ENCODE measurements around the gene PRKCQ. TPM values are rescaled to one million over a fixed set of nuclear protein-coding genes. Genes with fewer than 3 reads are reported as not detected.
"Not testable (repeated sequence)": the region's sequence is repeated elsewhere in the genome, so short reads cannot be mapped to it uniquely, and the experiment has no call there.

The PRKCQ gene
- polyA plus RNA-seq, 1 donor = 16.3 TPM

DNA sequence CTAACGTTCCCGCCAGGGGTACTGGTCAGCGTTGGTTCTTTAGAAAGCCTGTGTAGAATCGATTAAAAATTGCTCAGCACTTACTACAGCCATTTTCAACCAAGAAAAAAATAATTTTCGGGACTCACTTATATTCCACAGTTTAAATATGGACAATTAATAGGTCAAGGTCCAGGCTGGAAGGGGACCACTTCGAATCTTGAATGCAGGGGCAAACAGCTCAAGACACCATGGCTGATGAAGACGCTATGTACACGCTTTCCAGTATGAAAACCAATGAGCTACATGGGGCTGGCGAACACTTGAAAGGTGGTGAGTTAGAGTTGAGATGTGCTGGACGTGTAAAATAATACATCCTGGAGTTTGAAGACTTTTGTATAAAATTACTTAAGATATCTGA, 87.2 kb downstream of the PRKCQ start:
- DNase-seq (ENCODE audit: low read depth) = no peak

DNA sequence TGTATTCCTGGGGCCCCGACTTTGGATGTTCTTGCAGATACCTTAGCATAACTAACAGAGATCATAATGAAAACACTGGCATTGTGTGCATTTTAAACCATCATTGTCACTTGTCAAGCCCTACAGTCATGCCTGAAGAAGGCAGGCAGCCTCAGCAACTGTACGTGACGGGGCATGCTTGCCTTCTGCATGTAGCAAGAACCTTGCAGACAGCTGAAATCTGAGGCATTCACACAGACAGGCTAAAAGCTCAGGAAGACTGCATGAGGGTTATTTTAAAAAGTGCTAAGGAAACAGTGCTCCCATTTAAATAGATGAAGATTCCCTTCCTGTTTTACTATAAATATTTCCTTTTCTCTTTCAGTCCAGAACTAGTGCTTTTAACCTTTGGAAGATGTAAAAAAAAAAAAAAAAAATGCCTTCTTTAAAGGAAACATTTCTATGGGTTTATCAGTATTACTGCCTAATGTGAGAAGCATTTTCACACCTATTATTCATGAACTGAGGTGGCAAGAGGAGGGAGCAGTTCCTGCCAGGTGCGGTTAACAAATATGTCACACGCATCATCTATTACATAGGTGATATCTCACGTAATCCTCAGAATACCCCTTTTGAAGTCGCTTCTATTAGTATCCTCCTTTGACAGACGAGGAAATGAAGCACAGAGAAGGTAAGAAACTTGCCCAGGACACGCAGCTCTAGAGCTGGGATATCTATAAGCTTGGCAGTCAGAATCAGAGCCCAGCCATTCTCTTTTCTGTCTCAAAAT, 88.1 kb downstream of the PRKCQ start:
- no peak for DNase-seq (ENCODE audit: low read depth)

DNA sequence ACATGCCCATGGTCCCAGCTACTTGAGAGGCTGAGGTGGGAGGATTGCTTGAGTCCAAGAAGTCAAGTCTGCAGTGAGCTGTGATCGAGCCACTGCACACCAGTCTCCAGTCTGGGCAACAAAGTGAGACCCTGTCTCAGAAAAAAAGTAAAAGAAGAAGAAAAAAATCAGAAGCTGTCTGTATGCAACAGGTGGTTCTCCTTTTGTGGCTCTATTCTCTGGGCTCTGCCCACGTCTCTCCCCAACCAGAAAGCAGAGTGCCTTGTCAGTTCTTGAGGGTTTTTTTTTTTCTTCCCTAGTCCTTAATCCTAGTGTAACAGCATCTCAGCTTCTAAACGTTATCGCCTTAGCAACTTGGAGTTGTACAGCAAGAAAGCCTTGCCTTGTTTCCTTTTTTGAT, 89.5 kb downstream of the PRKCQ start:
- no peak for DNase-seq (ENCODE audit: low read depth)

DNA sequence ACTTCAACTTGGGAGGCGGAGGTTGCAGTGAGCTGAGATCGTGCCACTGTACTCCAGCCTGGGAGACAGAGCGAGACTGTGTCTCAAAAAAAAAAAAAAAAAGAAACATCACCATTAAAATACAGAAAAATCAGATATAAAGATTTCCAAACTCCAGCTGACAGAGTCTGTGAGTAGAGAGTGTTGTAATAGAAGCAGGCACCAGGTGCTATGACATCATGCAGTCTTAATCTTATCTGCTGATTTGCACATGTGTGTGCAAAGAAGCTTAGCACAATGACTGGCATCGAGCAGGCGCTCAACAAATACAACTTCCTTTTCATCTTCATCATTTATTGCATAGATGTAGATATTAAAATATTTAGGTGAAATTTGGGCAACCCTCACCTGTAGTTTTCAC, 92.2 kb downstream of the PRKCQ start:
- DNase-seq (ENCODE audit: low read depth) = no peak

DNA sequence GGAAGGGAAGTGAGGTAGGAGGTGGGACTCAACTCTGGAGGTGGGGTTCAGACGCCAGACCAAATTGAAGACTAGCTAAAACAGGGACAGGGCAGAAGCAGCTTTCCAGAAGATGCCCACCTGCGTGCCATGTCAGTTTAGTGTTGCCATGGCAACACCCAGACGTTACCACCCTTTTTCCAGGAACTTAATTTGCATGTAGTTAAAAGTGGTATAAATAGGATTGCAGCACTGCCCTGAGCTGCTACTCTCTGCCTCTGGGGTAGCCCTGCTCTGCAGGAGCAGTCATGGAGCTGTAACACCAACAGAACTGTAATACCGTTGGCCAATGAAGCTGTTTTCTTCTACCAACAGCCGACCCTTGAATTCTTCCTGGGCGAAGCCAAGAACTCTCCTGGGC, 93.8 kb downstream of the PRKCQ start:
- no peak for DNase-seq (ENCODE audit: low read depth)

DNA sequence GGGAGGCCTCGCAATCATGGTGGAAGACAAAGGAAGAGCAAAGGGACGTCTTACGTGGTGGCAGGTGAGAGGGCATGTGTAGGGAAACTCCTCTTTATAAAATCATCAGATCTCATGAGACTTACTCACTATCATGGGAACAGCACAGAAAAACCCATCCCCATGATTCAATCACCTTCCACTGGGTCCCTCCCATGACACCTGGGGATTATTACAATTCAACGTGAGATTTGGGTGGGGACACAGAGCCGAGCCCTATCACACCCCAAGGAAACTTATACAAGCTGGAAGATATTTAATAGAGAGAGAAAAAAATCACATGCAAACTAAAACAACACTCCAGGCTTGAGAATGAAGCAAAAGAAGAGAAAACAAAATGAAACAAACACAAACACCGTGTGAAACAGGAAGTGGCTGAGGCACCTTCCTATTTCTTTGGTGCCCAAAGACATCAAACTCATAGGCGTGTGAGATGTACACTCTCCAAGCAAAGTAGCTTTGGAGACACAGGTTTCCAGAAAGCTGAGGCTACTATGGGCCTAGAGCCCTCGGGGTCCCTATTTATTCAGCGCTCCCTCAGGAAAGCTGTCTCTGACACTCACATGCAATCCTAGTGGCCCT, 97.2 kb downstream of the PRKCQ start:
- DNase-seq (ENCODE audit: low read depth) = no peak

DNA sequence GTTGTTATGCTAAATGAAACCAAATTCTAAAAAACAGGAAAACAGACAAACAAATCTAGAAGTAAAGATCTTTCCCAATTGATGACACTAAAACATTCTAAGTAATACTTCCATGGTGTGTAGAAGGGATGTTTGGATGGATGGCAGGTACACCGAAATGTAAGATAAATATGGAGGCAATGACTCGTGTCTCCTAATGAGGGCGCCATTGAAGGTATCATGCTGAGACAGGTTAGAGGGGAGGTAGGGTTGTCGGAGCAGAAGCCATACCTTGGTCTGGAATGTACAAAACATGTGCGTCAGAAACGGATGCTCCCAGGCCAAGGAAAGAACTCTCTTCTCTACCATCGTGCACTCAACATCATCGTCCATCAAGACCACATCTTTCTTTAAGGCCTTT, 101.4 kb downstream of the PRKCQ start:
- no peak for DNase-seq (ENCODE audit: low read depth)

DNA sequence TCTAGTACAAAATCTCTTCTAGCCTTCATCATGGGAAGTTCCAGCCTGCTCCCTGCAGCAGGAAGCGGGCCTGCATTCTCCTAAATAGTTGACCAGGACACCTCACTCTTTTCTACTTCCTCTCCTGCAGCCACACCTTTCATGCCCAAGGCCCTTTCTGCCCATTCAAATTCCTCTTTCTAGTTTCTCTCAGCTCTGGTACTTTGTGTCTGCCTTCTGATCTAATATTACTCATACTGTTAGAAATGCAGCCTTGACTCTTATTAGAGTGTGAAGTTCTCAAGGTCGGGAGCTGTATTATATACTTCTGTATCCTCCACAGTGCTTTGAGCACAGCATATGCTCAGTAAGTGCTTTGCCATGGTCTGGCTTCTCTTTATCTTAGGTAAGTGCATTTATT, 103.1 kb downstream of the PRKCQ start:
- no peak for DNase-seq (ENCODE audit: low read depth)

DNA sequence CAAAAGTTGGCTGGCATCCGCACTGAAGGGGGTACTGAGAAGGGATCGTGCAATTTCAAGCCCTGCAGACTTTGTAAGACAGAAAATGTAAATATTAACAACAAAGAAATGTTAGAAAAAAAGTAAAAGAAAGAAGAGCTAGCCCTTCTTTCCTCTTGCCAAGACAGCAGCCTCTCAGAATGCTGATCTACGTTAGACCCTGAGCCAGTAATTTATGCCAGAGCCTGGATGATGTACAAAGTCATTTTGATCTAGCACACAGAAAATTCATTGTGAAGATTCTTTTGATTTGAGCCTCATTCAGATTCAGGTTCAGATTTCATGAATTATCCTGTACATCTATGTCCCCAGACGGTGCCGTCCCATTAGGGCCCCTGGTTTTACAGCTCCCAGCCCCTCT, 105.2 kb downstream of the PRKCQ start:
- no peak for DNase-seq (ENCODE audit: low read depth)

DNA sequence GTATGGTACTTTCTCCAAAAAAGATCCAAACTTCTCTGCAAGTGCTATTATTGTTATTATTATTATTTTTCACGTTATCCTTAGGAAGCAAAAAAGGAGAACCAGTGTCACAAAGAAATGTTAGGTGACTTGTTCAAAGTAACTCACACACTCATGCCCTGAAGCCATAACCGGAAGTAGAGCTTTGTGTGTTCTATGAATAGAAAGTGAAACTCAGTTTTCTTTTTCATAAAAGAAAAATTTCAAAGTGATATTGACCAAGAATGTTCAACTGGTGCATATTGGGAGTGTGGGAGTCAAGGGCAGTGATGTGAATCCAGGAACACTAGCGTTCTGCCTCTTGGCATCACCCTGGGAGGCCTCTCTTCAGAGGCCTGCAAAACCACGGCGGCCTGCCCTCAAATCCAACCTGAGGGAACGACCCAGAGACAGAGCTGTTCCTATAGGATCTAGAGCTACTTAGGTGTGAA, 106.1 kb downstream of the PRKCQ start:
- DNase-seq (ENCODE audit: low read depth) = no peak

DNA sequence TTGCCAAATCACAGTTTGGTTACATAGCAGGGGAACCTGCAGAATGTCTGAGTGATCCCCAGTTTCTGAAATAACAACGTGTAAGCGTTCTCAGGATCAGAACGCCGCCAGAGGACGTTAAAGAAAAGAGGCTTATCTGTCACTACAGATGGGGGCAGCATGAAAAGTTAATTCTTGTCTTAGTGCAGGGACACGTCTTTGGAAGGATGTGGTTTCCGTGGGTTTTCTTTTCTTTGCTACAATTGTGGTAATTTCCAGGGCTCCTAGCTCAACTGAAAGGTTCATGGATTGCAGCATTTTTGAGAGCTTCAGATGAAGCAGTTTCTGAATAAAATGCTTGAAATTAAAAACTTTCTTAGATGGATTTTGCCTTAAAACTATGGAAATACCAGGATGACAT, 106.6 kb downstream of the PRKCQ start:
- no peak for DNase-seq (ENCODE audit: low read depth)

DNA sequence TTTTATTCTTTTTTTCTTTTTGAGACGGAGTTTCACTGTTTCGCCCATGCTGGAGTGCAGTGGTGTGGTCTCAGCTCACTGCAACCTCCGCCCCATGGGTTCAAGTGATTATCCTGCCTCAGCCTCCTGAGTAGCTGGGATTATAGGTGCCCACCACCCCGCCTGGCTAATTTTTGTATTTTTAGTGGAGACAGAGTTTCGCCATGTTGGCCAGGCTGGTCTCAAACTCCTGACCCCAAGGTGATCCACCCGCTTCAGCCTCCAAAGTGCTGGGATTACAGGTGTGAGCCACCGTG, 107.4 kb downstream of the PRKCQ start:
- DNase-seq (ENCODE audit: low read depth) = not testable (repeated sequence)

DNA sequence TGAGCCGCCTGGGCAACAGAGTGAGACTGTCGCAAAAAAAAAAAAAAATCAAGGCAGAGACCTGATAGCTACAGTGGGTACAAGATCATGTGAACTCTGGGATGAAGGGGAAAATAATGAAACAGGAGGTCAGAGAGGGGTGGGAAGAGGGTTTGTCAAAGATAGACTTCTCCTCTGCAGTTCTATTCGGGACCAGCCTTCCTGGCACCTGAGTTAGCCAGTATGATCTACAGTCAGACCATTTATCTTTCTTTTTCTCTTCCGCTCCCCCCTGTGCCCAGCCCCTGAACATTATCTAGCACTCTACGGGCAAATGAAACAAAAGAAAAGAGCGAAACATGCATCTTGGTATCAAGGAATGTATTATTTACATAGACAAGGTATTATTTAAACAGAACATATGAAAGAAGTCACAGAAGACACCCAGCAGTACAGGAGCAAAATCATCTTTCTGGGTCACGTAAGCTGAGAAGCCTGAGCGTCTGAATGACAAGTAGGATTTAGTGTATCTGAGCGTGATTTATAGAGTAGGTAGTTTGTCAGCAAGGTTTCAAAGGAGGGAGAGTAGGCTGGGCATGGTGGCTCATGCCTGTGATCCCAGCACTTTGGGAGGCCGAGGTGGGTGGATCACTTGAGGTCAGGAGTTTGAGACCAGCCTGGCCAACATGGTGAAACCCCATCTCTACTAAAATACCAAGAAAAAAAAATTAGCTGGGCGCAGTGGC, 109.0 kb downstream of the PRKCQ start:
- no peak for DNase-seq (ENCODE audit: low read depth)

DNA sequence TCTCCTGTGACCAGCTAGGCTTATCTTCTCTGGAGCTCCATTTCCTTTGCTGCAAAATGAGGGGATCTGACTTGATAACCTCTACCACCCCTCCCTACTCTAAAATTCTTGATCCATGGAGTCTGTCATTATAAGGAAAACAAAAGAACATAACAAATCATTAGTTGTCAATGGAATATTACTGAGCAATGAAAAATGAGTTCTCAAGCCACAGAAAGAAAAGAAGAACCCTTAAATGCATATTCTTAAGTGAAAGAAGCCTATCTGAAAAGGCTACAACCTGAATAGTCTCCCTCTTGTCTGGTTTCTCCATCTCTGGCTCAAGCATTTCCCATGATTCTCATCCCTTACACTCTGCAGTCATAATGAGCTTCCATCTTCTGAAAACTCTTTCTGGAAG, 110.4 kb downstream of the PRKCQ start:
- no peak for DNase-seq (ENCODE audit: low read depth)

DNA sequence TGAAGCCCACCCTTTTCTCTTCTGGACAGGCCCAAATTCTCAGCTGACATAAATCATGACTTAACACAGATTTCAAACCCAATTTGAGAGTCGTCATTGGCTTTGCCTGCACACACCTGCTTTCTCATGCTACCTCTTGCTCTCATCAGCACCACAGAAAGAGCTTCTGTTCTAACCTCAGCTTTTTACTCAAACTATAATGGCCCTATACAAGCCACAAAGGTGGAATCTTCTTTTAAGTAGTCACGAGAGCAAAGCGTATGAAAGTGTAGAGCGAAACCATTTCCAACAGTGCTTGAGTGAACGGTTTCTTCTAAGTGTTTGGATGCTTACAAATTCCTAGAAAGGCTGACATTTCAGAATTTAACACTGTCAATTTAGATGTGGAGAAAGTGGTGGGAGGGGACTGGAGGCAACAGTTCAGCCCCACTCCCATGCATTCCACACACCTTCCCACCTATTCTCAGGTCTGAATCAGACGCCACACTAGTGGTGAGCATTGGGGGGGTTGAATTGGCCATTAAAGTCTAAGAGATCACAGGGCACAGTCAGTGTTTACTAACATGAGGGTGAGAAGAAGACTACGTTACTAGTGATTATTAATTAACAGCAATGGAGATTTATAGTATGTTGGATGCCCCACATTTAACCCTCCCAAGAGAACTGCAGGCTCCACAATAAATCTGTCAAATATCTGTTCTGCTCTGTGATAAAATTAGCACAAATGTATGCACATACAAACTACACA, 114.0 kb downstream of the PRKCQ start:
- no peak for DNase-seq (ENCODE audit: low read depth)

DNA sequence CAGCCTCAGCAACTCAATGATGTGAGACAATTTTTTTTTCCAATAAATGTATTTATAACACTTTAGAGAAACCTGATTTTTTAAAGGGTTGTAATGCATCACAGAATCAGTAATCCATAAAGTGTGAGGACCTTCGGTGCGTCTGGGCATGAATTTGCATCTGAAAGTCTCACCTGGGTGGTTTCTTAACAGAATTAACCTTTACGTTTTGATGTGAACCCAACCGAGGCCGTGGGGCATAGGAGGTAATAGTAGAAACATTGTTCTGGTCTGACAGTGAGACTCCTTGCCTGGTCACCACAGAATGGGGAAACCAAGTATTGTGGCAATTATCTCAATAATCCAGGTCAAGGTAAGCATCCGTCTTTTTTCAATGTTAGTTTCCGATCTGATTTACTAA, 114.6 kb downstream of the PRKCQ start:
- no peak for DNase-seq (ENCODE audit: low read depth)

DNA sequence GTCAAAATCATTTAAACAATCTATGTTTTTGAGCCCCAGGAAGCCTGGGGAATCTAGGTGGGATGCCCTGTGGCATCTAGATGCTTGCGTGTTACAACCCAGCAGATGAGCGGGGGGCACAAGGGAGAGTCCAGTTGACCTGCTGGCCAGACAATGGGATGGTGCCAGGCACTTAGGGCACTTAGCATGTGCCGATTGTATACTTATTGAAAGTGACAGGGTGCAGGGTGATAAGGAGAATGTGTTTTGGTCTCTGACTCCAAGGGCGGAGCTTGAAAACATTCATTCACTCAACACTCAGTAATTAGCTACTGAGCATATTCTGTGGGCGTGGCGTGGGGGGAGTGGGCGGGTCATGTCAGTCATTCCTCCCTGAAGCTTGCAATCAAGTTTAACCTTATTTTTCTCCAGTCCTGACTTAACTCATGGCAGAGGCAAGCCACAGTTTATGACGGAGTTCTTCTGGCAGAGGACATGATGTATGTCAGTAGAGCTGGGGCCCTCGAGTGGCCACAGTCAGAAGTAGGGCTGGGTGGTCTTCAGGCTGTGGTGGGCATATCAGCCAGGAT, 115.1 kb downstream of the PRKCQ start:
- no peak for DNase-seq (ENCODE audit: low read depth)

DNA sequence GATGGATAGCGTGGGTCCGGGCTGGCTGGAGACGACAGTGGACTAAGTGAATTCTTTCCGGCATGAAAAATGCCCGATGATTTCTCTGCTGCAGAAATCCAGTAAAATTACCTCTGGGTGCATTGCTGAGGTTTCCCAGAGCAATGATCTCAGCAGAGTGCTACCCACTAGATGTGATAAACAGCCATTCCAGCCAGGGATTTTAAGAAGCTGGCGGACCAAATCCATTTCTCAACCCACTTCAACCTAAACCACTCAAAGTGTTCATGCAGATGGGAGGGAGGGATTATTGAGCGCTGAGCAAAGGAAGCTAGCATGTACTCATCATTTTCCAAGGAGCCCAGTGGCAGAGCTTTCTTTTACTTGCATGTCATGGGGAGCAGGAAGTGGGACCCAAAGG, 116.7 kb downstream of the PRKCQ start:
- no peak for DNase-seq (ENCODE audit: low read depth)

DNA sequence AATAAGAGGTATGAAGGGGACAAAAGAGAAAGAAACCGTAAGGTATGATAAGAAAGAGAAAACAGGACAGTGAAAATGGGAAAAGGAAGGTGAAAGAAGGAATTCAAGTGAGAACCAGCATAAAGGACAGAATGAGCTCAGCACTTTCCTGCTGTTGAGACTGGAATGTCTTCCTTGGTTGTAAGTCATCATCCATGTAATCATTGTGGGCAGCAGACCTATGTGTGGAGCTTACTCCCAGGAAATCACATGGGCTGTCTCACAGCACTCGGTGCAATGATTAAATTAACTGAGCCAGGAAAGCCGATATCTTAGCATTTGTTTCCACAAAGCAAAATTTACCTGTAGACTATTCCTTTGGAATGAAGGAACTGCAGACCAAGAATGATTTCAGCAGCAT, 118.1 kb downstream of the PRKCQ start:
- no peak for DNase-seq (ENCODE audit: low read depth)

DNA sequence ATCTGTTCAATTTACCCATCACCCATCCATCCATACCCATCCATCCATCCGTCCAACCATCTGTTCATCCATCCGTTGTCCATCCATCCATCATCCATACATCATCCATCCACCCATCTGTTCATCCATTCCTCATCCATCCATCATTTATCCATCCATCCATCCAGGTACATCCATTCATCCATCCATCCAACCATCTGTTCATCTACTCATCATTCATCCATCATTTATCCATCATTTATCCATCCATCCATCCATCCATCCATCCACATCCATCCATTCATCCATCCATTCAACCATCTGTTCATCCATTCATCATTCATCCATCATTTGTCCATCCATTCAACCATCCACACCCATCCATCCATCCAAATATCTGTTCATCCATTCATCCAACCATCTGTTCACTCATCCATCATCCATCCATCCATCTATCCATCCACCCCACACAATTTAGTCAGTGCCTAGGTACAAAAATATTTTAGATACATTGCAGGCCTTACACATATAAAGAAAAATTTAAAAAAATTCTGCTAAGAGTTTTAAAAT, 119.1 kb downstream of the PRKCQ start:
- DNase-seq (ENCODE audit: low read depth) = no peak

DNA sequence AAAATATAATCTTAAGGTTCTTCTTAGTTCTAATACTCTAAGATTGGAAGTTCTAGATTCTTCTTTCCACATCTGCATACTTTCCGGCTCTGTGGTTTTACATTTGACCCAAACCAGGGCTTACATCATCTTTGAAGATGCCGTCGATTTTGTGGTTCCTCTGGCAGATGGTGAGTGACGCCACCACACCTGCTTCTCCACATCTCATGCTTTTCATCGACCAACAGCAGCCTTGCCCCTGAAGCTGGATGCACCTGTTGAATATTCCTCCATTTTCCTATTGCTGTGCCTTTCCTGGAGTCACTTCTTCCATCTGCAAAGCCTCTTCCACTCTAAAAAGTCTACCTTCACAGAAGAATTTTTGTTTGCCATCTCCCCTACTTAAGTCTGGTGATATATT, 121.3 kb downstream of the PRKCQ start:
- no peak for DNase-seq (ENCODE audit: low read depth)

DNA sequence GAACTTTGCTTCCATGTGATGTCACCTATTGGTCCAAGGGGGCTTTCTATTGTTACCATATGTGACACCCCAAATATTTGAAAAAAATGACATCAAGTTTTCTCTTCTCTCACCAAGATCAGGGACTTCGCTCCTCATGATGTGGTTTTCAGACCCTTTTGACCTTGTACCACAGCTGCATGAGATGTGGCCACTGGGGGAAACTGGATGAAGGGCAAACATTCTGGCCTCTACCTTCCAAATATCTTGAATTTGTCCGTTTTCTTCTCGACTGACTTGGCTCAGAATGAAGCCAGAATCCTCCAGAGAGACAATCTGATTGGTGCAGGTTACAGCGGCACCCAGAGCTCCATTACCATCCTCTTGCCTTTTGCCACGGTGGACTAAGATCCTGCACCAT, 122.7 kb downstream of the PRKCQ start:
- DNase-seq (ENCODE audit: low read depth) = no peak
